Cerebellar cortex (tissue), 1 donor: ENCODE measurements around the gene KLHDC9.
"Not testable (repeated sequence)": the region's sequence is repeated elsewhere in the genome, so short reads cannot be mapped to it uniquely, and the experiment has no call there.

Source experiments
- DNase-seq: peaks from one replicate; pipeline ENCODE4 v3.0.0-alpha.2; 2015; ENCODE audit warnings: low spot score

KLHDC9 gene

DNA sequence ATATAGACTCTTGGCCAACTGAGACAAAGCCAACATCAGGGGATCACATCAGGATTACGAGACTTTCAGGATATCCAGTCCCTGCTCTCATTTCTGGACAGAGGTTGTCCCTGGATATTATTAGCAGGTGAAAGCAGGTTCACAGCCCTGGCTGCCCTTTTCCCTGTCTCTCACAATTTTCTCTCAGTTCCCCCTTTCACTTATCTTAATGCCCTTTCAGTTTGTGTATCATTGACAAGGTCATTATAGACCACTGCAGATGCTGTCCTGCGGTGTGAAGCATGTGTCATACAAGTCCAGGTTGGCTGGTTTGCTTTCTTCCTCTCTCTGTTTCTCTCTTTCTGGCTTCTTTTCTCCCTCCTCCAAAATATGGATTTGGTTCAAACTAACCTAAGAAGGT is 2.1 kb upstream of the KLHDC9 start:
- no peak for DNase-seq

- no peak for DNase-seq
Measured at GRCh38 chr1:161096530-161096929, 1.6 kb upstream of the KLHDC9 start.

DNA sequence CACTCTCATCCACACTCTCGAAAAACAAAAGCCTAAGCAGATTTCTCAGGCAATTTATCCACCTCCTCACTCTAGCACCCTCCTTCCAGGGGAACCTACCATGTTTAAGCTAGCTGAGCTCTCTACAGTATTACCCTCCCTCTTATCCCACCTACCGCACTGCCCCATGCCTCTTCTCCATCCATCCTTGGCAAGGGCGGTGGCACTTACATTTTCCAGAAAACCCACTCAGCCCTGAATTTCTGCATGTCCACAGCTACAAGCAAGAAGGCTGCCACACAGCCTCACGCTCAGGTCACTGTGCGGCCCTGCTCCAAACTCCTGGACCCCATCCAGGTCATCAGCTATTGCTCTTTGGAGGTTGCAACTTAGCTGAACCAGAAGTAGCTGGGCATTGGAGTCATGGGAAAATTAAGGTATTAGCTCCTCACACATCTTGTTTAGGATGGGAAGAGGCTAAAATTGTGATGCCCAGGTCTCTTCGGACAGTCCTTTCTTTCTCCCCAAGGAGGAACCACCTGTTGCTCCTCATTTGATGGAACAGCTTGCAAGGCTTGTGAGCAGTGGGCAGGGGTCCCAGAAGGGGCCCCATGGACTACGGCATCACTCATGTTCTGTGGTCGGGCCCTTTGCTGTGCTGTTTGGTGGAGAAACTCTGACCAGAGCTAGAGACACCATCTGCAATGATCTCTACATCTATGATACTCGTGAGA is 1.1 kb downstream of the KLHDC9 start:
- DNase-seq: peak; percentile 15

DNA sequence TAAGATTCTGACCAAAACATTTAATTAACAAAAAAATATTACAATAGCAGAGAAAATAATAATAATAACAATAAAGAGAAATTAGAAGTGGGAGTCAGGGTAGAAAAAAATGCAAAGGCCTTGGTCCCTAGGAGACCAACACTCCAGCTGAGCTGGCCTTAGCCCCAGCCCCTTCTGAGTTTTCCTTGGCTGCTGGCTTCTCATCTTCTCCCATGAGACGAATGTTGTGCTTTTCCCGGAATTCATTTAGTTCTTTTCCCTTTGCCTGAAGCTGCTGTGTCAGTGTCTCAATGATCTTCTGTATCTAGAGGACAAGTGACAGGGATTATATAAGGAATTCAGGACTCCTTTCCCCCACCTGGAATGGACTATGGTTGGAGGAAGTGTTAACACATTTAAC is 2.4 kb downstream of the KLHDC9 start:
- no peak for DNase-seq

- DNase-seq: no peak
Measured at GRCh38 chr1:161106431-161106830, 8.3 kb downstream of the KLHDC9 start.

DNA sequence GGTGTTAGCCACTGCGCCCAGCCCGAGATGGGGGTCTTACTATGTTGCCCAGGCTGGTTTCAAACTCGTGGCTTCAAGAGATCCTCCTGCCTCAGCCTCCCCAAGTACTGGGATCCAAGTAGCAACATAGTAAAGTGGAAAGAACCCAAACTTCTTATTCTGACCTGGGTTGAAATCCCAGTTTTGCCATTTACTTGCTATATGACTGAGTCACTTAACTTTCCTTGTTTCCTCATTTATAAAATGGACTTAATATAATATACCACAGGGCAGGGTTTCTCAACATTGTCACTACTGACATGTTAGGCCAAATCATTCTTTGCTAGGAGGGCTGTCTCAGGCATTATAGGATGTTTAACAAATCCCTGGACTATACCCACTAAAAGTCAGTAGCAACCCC is 13.0 kb downstream of the KLHDC9 start:
- no peak for DNase-seq

DNA sequence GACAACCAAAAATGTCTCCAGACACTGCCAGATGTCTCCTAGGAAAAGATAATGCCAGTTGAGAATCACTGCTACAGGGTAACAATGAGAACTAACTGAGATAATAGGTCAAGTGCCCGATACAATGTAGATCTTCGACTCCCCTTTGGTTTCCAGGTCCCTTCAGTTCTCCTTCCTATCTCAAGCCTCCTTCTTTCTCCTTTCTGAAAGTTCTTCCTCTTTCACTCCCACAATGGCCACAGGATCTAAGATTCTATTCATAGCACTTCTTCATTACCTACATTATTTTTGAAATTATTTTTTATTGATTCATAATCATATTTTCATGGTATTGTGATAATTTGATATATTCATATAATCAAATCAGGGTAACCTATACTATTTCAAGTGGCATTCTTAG is 13.4 kb downstream of the KLHDC9 start:
- no peak for DNase-seq

DNA sequence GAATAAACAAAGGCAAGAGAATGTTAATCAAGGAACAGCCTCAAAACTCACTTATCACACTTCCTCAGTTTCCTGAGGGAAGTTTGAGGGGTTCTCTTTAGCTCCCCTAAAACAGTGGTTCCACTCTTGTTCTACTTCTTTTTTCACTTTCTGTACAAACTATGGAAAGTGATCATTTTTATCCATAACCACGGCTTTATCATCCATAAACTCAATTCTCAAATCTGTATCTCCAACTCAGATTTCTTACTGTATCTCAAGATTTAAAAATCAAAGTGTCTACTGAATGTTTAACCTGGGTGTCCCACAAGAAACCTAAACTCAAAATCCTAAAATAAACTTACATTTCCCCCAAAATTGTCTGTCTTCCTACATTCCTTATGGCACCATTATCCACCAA is 15.8 kb downstream of the KLHDC9 start:
- no peak for DNase-seq

DNA sequence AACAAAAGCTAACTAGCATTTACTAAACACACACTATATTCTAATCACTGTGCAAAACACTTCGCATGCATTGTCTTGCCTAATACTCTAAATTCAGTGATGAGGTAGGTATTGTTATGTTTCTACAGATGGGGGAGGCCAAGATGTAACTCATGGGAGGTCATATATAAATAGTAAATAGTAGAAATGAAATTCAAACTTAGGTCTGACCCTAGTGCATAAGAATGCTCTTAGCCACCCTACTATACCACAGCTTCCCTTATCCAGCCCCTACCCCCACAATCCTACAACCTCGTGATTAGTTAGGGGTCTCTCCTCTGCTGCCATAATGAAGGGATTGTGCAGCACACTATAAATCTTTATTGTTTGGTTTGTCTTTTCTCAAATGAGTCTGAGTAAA is 16.4 kb downstream of the KLHDC9 start:
- no peak for DNase-seq

- DNase-seq: no peak
Measured at GRCh38 chr1:161115132-161115711, 17.1 kb downstream of the KLHDC9 start.

- not testable (repeated sequence) for DNase-seq
Measured at GRCh38 chr1:161115961-161116360, 17.8 kb downstream of the KLHDC9 start.

GRCh38 chr1:161117759-161118581 is 19.8 kb downstream of the KLHDC9 start, which contains the start of the genes NIT1 and PFDN2:
NIT1 (plus strand) TSS chr1:161118105; CDS start chr1:161118177, 72 bp downstream.
PFDN2 (minus strand) TSS chr1:161118037; CDS start chr1:161118026, 11 bp downstream.
- peak; percentile 88 for DNase-seq

DNA sequence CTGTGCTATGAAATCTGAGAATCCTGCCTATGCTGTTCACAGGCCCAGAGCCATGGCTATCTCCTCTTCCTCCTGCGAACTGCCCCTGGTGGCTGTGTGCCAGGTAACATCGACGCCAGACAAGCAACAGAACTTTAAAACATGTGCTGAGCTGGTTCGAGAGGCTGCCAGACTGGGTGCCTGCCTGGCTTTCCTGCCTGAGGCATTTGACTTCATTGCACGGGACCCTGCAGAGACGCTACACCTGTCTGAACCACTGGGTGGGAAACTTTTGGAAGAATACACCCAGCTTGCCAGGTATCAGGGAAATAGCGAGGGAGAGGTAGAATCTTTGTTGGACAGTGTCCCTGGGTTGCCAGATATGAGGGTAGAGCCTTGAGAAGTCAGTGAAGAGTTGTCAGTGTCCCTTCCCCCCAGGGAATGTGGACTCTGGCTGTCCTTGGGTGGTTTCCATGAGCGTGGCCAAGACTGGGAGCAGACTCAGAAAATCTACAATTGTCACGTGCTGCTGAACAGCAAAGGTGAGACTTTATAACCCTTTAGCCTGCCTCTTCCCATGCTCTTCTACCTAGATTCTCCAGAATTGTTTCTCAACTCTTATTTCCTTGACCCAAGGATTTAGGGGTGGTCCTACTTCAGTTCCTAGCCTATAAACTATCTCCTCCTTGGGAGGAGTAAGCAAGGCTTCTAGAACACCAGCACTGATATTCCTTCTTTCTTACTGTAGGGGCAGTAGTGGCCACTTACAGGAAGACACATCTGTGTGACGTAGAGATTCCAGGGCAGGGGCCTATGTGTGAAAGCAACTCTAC is 21.1 kb downstream of the KLHDC9 start:
- peak; percentile 66 for DNase-seq

DNA sequence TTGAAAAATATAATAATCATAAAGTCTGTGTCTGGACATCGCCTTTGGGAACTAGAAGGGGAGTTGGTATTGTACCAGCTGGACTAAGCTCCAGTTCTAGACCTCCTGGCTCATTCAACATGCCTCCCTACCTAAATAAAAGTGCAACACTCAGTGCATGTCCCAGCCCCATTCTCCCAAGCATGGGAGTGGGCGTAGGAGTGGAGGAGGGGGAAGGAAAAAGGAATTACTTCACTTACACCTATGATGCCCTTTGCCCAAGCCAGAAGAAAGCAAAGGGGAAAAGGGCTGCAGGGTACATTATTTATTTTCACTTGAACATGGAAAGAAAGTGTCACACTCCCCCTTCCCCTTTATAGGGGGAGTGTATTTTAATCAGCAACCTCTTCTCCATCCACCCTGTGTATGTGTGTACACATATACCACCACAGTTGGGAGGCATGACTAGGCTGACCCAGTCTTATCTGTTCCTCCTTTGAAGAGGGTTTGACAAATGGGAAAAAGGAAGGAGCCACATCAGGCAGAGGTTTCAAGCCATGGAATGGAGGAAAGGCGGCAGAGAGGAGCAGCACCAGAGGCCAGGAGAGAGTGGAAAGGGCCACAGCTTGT is 23.0 kb downstream of the KLHDC9 start:
- no peak for DNase-seq

- no peak for DNase-seq
Measured at GRCh38 chr1:161121834-161122233, 23.7 kb downstream of the KLHDC9 start.

GRCh38 chr1:161122967-161123366 is 24.8 kb downstream of the KLHDC9 start:
- no peak for DNase-seq

GRCh38 chr1:161127649-161128048 is 29.5 kb downstream of the KLHDC9 start:
- DNase-seq: no peak

- DNase-seq: no peak
Measured at GRCh38 chr1:161128591-161129420, 30.6 kb downstream of the KLHDC9 start.

- no peak for DNase-seq
Measured at GRCh38 chr1:161130266-161130665, 32.1 kb downstream of the KLHDC9 start.

GRCh38 chr1:161131523-161132409 is 33.6 kb downstream of the KLHDC9 start:
- peak; percentile 32 for DNase-seq
